ENCODE measurements around the gene DTNBP1.

The DTNBP1 gene

GRCh38 chr6:15476631-15477380, 186.0 kb downstream of the DTNBP1 start:
- no peak for DNase-seq

GRCh38 chr6:15475872-15476271, 187.0 kb downstream of the DTNBP1 start:
- no peak for DNase-seq

DNA sequence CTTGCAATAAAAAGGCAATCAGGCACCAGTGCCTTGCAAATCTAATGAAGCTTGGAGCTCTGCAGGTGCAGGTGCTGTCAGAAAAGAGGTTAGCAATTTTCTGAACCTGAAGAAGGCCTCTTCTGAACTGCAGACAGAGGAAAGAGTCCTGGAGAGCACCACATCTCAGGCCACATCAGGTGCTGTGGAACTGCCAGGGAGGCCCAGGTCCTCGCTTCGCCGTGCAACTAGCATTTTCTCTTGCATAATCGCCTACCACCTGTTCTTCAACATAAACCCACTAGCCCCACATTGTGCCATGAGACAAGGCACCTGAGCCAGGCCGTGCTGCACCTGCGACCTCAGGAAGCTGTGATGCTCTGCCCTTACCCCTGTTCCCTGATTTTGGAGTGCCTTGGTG, 187.6 kb downstream of the DTNBP1 start:
- DNase-seq: no peak

- DNase-seq: no peak
Measured at GRCh38 chr6:15474196-15474595, 188.6 kb downstream of the DTNBP1 start.

GRCh38 chr6:15473741-15474161, 189.1 kb downstream of the DTNBP1 start:
- no peak for DNase-seq

DNA sequence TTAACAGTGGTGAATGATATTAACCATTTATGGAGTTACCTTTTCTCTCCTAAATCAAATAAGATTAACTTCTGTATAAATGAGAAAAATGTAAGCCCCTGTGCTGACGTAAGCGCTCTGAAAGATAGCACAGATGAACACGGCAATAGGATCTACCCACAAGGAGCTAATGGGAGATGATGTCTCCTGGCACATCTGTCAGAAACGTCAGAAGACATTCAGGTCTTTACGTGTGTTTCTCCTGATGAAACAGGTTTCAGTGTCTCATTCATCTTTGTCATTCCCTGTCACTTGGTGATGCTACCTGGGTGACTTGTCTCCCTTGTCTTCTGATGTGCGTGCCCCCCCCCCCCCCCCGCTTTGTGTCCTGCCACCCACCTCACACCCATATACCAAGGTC, 189.7 kb downstream of the DTNBP1 start:
- no peak for DNase-seq
